Stimulated activated CD4-positive, alpha-beta T cell treated with anti-CD3 and anti-CD28 coated beads, Interleukin-2, amount 100 ng/mL, for 48 hours (primary cell): ENCODE data around the gene CCL24.
"Not testable (repeated sequence)": the region's sequence is repeated elsewhere in the genome, so short reads cannot be mapped to it uniquely, and the experiment has no call there.

Experiments used
- DNase-seq, 2 donors: peaks; one replicate each; pipeline ENCODE4 v3.0.0-alpha.2; 2020

The CCL24 gene

DNA sequence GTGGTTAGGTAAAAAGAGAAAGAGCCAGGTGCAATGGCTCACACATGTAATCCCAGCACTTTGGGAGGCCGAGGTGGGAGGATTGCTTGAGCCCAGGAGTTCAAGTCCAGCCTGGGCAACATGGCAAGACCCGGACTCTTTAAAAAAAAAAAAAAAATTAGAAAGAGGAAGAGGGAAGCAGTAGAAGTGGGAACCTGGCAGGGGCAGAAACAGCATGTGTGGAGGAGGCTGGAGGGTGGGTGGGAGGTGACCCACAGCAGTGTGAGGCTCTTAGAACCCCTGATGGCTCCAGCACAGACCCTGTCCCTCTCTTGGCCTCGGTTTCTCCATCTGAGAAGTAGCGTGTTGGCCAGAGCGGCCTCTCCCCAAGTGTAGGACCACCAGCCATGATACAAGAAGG is 4.9 kb upstream of the CCL24 start:
- DNase-seq, result no peak

DNA sequence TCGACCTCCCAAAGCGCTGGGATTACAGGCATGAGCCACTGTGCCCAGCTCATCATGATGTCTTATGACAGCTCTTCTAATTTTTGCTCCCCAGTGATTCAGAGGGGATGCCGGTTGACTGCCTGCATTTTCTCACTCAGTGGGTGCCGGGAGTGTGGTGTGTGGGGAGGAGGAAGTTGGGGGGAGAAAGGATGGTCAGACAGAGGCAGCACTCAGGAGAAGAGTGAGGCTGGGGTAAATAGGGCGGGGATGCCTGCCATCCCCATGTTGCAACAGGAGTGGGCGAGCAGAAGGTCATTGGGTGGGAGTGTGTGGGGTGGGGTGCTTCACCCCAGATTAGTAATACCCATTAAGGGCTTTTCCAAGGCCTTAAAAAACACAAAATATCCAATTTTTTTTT is 3.5 kb upstream of the CCL24 start:
- no peak for DNase-seq

DNA sequence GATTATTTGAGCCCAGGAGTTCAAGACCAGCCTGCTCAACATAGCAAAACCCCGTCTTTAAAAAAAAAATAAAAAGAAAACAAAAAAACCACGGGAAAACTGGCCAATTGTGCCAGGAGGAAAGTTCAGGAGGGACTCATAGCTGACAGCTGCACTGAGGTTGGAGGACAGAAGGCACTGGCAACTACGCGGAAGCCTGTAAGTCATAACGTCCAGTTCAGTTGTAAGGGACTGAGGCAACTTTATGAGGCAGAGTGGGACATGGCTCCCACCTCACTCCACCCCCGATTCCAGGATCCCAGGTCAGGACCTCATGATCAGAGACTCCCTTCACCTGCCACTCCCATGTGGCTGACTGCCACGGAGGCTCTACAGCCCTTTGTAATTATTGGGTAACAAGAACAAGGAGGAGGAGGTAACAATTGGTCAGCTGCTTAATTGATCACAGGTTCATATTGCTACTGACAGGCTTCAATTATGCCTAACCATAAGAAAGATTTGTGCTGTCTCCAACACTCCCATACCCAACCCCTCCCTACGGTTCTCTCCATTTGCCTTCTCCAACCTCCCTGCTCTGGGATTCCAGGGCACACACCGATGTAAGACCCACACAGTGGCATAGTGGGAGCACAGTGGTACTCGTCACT is 1.9 kb upstream of the CCL24 start:
- no peak for DNase-seq

GRCh38 chr7:75814407-75814947 is 871 bp upstream of the CCL24 start:
- no peak for DNase-seq

- no peak for DNase-seq
These were observed 522 bp downstream of the CCL24 start for GRCh38 chr7:75813084-75813483.

DNA sequence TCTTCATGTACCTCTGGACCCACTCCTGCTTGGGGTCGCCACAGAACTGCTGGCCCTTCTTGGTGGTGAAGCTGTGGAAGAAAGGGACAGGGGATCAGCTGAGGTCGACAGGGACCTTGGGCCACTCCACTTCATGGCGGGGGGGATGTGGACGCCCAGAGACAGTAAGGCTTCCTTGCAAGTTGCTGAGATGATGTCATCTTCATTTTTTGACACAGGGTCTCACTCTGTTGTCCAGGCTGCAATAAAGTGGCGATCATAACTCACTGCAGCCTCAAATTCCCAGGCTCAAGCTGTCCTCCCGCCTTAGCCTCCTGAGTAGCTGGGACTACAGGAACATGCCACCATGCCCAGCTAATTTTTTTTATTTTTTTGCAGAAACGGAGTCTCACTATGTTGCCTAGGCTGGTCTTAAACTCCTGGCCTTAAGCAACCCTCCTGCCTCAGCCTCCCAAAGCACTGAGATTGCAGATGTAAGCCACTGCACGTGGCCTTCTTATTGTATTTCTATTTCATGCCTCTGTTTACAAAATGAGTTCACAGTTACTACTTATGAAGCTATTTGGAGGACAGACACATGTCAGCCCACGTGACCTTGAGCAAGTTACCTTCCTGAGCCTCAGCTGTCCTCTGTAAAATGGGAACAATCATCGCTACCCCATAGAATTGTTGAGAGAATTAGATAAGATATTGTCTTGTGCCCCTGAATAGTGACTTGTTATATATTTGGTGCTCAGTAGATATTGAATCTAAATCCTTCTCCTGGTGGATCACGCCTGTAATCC is 1.5 kb downstream of the CCL24 start:
- no peak for DNase-seq

DNA sequence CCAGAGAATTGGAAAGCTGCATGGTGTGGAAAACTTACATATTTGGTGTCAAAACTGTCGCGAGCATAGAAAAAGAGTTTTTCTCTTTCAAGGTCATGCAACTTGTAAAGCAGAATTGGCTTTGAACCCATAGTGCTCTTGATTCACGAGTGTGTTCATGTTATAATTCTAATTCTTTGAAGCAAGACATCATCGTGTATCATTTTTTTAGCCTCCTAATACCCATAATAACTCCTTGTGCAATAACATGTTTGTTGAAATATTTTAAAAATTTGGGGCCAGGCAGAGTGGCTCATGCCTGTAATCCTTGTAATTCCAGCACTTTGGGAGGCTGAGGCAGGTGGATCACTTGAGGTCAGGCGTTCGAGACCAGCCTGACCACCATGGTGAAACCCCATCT is 4.2 kb downstream of the CCL24 start:
- DNase-seq, result no peak

DNA sequence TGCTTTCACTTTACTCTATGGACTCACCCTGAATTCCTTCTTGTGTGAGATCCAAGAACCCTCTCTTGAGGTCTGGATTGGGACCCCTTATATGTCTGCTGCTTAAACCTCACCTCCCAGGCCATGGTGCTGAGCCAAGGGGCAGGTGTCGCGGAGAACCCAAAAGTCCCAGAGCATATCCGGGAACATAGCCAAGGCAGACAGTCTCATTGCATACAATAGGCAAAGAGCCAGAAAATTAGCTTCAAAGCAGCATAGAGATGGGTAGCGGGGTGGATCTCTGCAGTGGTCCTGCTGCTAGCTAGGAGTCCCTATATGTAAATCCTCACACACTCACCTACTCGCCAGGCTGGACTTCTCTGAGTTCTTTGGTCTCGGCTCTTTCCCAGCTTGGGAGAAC is 5.5 kb downstream of the CCL24 start:
- no peak for DNase-seq

GRCh38 chr7:75807452-75807851 is 6.2 kb downstream of the CCL24 start:
- no peak for DNase-seq

DNA sequence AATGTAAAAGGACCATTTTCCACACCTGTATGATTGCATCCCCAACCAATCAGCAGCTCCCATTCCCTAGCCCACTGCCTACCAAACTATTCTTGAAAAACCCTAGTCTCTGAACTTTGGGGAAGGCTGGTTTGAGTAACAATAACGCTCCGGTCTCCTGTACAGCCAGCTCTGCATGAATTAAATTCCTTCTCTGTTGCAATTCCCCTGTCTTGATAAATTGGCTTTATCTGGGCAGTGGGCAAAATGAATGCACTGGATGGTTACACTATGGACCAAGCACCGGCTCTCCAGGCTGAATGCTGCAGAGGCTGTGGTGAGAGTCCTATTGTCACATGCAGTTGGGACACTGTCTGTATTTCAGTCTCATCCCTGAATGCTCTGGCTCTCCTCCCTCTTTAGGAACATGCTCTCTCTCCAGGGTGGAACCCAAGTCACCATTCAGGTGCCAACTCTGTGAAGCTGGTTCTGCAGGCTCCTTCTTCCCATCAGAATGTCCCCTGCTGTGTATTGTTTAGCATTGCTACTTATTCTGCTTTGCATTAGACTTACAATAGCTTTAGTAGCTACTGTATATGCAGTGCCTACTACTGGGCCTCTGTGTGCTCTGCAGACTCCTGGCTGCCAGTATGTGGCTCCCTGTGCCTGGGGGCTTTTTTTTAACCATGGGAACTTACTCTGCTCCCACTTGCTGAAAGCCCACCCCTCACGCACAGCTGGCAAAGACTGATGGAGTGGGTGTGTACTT is 6.9 kb downstream of the CCL24 start:
- DNase-seq, result no peak

GRCh38 chr7:75804705-75805104 is 8.9 kb downstream of the CCL24 start:
- DNase-seq, result no peak

GRCh38 chr7:75804004-75804403 is 9.6 kb downstream of the CCL24 start:
- no peak for DNase-seq

- DNase-seq, result no peak
These were observed 11.1 kb downstream of the CCL24 start for GRCh38 chr7:75802552-75802821.

DNA sequence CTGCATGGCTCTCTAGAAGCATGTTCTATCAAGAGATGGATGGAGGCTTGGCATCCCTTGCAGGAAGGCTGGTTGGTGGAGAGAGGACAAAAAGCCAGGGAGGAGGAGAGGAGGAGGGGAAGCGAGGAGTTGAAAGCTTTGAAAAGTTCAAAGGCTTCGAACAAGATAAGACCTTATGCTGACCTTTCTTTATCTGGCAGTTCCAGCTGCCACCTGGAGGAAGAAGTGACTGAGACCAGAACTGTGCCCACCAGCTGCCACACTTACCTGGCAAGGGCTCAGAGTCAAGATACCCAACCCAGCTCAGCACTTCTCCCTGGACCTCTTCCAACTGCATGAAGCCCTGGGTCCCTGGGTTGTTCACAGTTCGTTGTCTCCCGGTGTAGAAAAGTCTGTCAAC is 14.8 kb downstream of the CCL24 start:
- DNase-seq, result no peak

DNA sequence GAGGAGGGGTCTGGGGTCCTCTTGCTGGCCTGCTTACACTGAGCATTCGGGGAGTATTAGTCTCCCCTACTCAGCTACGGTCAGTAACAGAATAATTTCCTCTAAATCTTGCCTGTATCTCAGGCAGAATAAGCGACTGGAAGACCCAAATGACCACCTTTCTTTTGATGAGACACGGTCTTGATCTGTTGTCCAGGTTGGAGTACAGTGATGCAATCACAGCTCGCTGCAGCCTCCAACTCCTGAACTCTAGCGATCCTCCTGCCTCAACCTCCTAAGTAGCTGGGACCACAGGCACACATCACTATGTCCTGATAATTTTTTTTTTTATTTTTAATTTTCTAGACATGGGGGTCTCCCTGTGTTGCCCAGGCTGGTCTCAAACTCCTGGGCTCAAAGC is 17.2 kb downstream of the CCL24 start:
- DNase-seq, result no peak

GRCh38 chr7:75795831-75796285 is 17.7 kb downstream of the CCL24 start:
- DNase-seq, result no peak

DNA sequence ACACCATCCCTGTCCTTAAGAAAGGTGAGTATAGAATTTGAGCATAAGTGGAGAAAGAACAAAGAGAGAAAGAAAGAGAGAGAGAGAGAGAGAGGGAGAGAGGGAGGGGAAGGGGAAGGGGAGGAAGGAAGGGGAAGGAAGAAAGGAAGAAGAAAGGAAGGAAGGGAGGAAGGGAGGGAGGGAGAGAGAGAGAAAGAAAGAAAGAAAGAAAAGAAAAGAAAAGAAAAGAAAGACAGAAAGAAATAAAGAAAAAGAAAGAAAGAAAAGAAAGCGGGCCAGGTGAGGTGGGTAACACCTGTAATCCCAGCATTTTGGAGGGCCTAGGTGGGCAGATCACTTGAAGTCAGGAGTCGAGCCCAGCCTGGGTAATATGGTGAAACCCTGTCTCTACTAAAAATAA is 19.9 kb downstream of the CCL24 start:
- DNase-seq, result no peak

- DNase-seq, result not testable (repeated sequence)
These were observed 21.0 kb downstream of the CCL24 start for GRCh38 chr7:75792567-75792966.

GRCh38 chr7:75789361-75789924 is 24.2 kb downstream of the CCL24 start:
- DNase-seq, result no peak

GRCh38 chr7:75788154-75788847 is 25.3 kb downstream of the CCL24 start:
- DNase-seq, result not testable (repeated sequence)

DNA sequence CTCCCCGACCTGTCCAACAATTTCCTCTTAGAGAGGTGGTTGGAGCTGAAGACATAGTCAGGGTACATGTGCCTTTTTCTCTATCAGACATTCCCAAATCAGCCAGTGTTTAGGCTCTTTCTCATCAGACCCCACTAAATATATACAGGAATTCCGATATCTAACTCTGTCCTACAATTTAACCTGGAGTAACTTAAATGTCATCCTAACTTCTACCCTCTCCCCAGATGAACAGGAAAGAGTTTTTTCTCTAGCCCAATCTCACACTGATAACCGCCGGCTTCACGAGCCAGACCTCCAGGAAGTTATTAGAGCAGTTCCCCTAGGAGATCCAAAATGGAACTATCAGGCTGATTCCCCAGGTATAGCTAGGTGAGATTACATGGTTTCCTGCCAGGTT is 30.5 kb downstream of the CCL24 start:
- not testable (repeated sequence) for DNase-seq

- not testable (repeated sequence) for DNase-seq
These were observed 32.8 kb downstream of the CCL24 start for GRCh38 chr7:75780647-75781273.
